Neural cell (in vitro differentiated cells): ENCODE data around the gene MYL12A. TPM values are rescaled to one million over a fixed set of nuclear protein-coding genes. Genes with fewer than 3 reads are reported as not detected.

Source experiments
- H2AFZ ChIP-seq: fragments of 200-600, 300-800 bp; sonication (generic), shearing (Covaris generic); 2 replicates; pipeline ENCODE4 v1.6.0; 2014; ENCODE audit warnings: low read depth, mild to moderate bottlenecking, antibody characterized with exemption, low read length, moderate library complexity
- H3F3A ChIP-seq: fragments of 200-600 bp; shearing (Covaris generic); 2 replicates; pipeline ENCODE4 v1.6.1; 2016; ENCODE audit warnings: mild to moderate bottlenecking, moderate library complexity, mixed read lengths, antibody characterized with exemption, low read length; ENCODE audit not compliant: insufficient read depth, poor library complexity, severe bottlenecking
- H3K27ac ChIP-seq: fragments of 200-600, 300-800 bp; sonication (generic), shearing (Covaris generic); 2 replicates; pipeline ENCODE4 v1.5.1; 2014; ENCODE audit warnings: mild to moderate bottlenecking, low read length, moderate library complexity
- H3K27me3 ChIP-seq: fragments of 300-800, 200-600 bp; sonication (generic), shearing (Covaris generic); 2 replicates; pipeline ENCODE4 v1.6.0; 2014; ENCODE audit warnings: mild to moderate bottlenecking, low read depth, low read length, moderate library complexity; ENCODE audit not compliant: insufficient read depth
- H3K36me3 ChIP-seq: fragments of 300-800, 200-600 bp; sonication (generic), shearing (Covaris generic); 2 replicates; pipeline ENCODE4 v1.5.1; 2014; ENCODE audit warnings: mild to moderate bottlenecking, antibody characterized with exemption, low read length, moderate library complexity; ENCODE audit not compliant: insufficient read depth
- H3K4me2 ChIP-seq: fragments of 300-800, 200-600 bp; sonication (generic), shearing (Covaris generic); 2 replicates; pipeline ENCODE4 v1.6.0; 2014; ENCODE audit warnings: mild to moderate bottlenecking, low read length
- H3K4me3 ChIP-seq: fragments of 300-800, 200-600 bp; sonication (generic), shearing (Covaris generic); 2 replicates; pipeline ENCODE4 v1.5.1; 2014; ENCODE audit warnings: mild to moderate bottlenecking, low read length, moderate library complexity
- H3K79me2 ChIP-seq: fragments of 200-600 bp; shearing (Covaris generic); replicated peaks from 2 replicates; pipeline ENCODE4 v1.6.0; 2014; ENCODE audit warnings: mild to moderate bottlenecking, low read length, moderate library complexity; ENCODE audit not compliant: insufficient read depth
- H3K9ac ChIP-seq: fragments of 300-800, 200-600 bp; sonication (generic), shearing (Covaris generic); 2 replicates; pipeline ENCODE4 v1.6.1; 2016; ENCODE audit warnings: mild to moderate bottlenecking, low read length, mixed read lengths
- H3K9me2 ChIP-seq: fragments of 200-600 bp; shearing (Covaris generic); 2 replicates; pipeline ENCODE4 v1.6.1; 2016; ENCODE audit warnings: mild to moderate bottlenecking, low read length, mixed read lengths; ENCODE audit not compliant: insufficient read depth
- H3K9me3 ChIP-seq: fragments of 200-600, 300-800 bp; sonication (generic), shearing (Covaris generic); 2 replicates; pipeline ENCODE4 v1.6.1; 2016; ENCODE audit warnings: mild to moderate bottlenecking, mixed run types, low read length, moderate library complexity, mixed read lengths
- H4K20me1 ChIP-seq: fragments of 200-600 bp; shearing (Covaris generic); 2 replicates; pipeline ENCODE4 v1.6.1; 2016; ENCODE audit warnings: mild to moderate bottlenecking, mixed run types; ENCODE audit not compliant: insufficient read depth
- CTCF ChIP-seq: fragments of 450-650 bp; IDR thresholded peaks from 2 replicates; pipeline ENCODE4 v1.5.1; 2014; ENCODE audit warnings: antibody characterized with exemption, mild to moderate bottlenecking, moderate library complexity; ENCODE audit not compliant: poor library complexity, severe bottlenecking
- EP300 ChIP-seq: fragments of 450-650 bp; conservative IDR thresholded peaks from 2 replicates; pipeline ENCODE4 v1.6.1; 2014; ENCODE audit warnings: antibody characterized with exemption, mild to moderate bottlenecking, moderate library complexity; ENCODE audit not compliant: poor library complexity, severe bottlenecking
- EZH2 ChIP-seq: fragments of 200-600, 300-800 bp; shearing (Covaris generic), sonication (generic); IDR thresholded peaks from 2 replicates; pipeline ENCODE4 v1.6.1; 2014; ENCODE audit warnings: antibody characterized with exemption, low read length, borderline replicate concordance, mild to moderate bottlenecking; ENCODE audit not compliant: insufficient read depth, poor library complexity, severe bottlenecking
- MXI1 ChIP-seq: fragments of 450-650 bp; conservative IDR thresholded peaks from 2 replicates; pipeline ENCODE4 v1.6.1; 2014; ENCODE audit warnings: antibody characterized with exemption, mild to moderate bottlenecking; ENCODE audit not compliant: poor library complexity, severe bottlenecking
- POLR2AphosphoS5 ChIP-seq: IDR thresholded peaks from 2 replicates; pipeline ENCODE4 v1.6.1; 2012
- RAD21 ChIP-seq: fragments of 450-650 bp; conservative IDR thresholded peaks from 2 replicates; pipeline ENCODE4 v1.6.1; 2014; ENCODE audit warnings: antibody characterized with exemption, mild to moderate bottlenecking, moderate library complexity
- REST ChIP-seq: IDR thresholded peaks from 2 replicates; pipeline ENCODE4 v1.6.1; 2012; ENCODE audit warnings: borderline replicate concordance
- SMC3 ChIP-seq: fragments of 450-650 bp; conservative IDR thresholded peaks from 2 replicates; pipeline ENCODE4 v1.6.1; 2014; ENCODE audit warnings: antibody characterized with exemption, mild to moderate bottlenecking, moderate library complexity; ENCODE audit not compliant: poor library complexity
- TAF1 ChIP-seq: IDR thresholded peaks from 2 replicates; pipeline ENCODE4 v1.6.1; 2012; ENCODE audit warnings: low read depth
- polyA plus RNA-seq: library from polyadenylated mRNA; depleted of rRNA; stranded (reverse); fragments of >200 nt; gene quantifications from 2 replicates; pipeline ENCODE4 v1.2.3, GENCODE V29; 2014

Gene MYL12A
- polyA plus RNA-seq, 1 donor from 2014 or later, result 62.7 TPM

GRCh38 chr18:3279201-3280185 lies 31.9 kb downstream of the MYL12A start:
- no peaks in the 10 kb centered on the region for H3K36me3 ChIP-seq
- TF ChIP-seq EZH2, result no peak
- no peak for TF ChIP-seq CTCF
- TF ChIP-seq MXI1, result no peak
- no peak for TF ChIP-seq SMC3
- no peak for TF ChIP-seq EP300
- TF ChIP-seq REST, result no peak
- TF ChIP-seq RAD21, result no peak
- TF ChIP-seq TAF1, result no peak
- TF ChIP-seq POLR2AphosphoS5, result no peak
- no peaks in the 10 kb centered on the region for H3K9me3 ChIP-seq
- H3F3A ChIP-seq, result no peaks in the 10 kb centered on the region
- no peak overlapping the region for H3K4me2 ChIP-seq
- no peak overlapping the region for H3K27ac ChIP-seq
- H3K9ac ChIP-seq, result no peak overlapping the region
- no peaks in the 10 kb centered on the region for H4K20me1 ChIP-seq
- H2AFZ ChIP-seq, result no peak overlapping the region
- no peak overlapping the region for H3K4me3 ChIP-seq
- no peaks in the 10 kb centered on the region for H3K9me2 ChIP-seq
- no peaks in the 10 kb centered on the region for H3K79me2 ChIP-seq
- H3K27me3 ChIP-seq, result no peaks in the 10 kb centered on the region

- Histone ChIP-seq H2AFZ (no peak overlapping the region), H3K9me2 (no peaks in the 10 kb centered on the region), H3K4me2 (no peak overlapping the region), H3K79me2 (no peaks in the 10 kb centered on the region), H3K36me3 (no peaks in the 10 kb centered on the region), H4K20me1 (no peaks in the 10 kb centered on the region), H3K9ac (no peak overlapping the region), H3F3A (no peaks in the 10 kb centered on the region), H3K27me3 (no peaks in the 10 kb centered on the region), H3K4me3 (no peak overlapping the region), H3K9me3 (no peaks in the 10 kb centered on the region), H3K27ac (no peak overlapping the region)
- peak; percentile 93 for TF ChIP-seq CTCF
- TF ChIP-seq REST, result no peak
- peak; percentile 92 for TF ChIP-seq RAD21
- peak; percentile 94 for TF ChIP-seq SMC3
These were observed 34.1 kb downstream of the MYL12A start for GRCh38 chr18:3281456-3282400.
